Endothelial cell of umbilical vein (primary cell): ENCODE data around the gene GLI3. TPM values are rescaled to one million over a fixed set of nuclear protein-coding genes. Genes with fewer than 3 reads are reported as not detected.

Experiments used
- BruUV-seq: library from RNA; stranded (reverse); fragments of 400-500 nt; replicated peaks from 2 replicates; lab custom pipeline; 2021; lab: Mats Ljungman, UMichigan
- CTCF ChIA-PET: fragments of 300-600, 350-600 bp; sonication (Branson Sonifier 250); formaldehyde crosslinking; loops from one replicate; lab custom pipeline; 2021; ENCODE audit warnings: antibody characterized with exemption, inconsistent platforms; lab: Charles Lee
- POLR2A ChIA-PET: fragments of 300-600, 350-600 bp; sonication (Branson Sonifier 250); formaldehyde crosslinking; loops from one replicate; lab custom pipeline; 2021; ENCODE audit warnings: antibody characterized with exemption, inconsistent platforms; lab: Charles Lee
- DNase-seq: peaks from one replicate; pipeline ENCODE4 v3.0.0-alpha.2; 2011; ENCODE audit warnings: low read depth, low spot score
- FAIRE-seq: peaks from 2 replicates; lab custom pipeline; 2011; peaks lifted over from hg19 to GRCh38; lab: Jason Lieb, UNC
- H2AFZ ChIP-seq: 2 replicates; pipeline ENCODE4 v1.6.0; 2012; ENCODE audit warnings: low read depth, low read length, control low read depth, inconsistent platforms
- H3K27ac ChIP-seq: 2 replicates; pipeline ENCODE4 v1.5.1; 2011; ENCODE audit warnings: low read depth, mild to moderate bottlenecking, control low read depth, low read length, moderate library complexity; ENCODE audit not compliant: insufficient read depth
- H3K27me3 ChIP-seq, 2 experiments: 2 replicates each; pipeline versions ENCODE4 v1.6.0 to v1.6.1; 2011; ENCODE audit warnings: low read length in 2 of 2, mixed read lengths in 1 of 2; ENCODE audit not compliant: control insufficient read depth in 2 of 2, insufficient read depth in 2 of 2
- H3K36me3 ChIP-seq, 2 experiments: 2 replicates in 1 of 2; 3 replicates in 1 of 2; pipeline ENCODE4 v1.5.1; 2011; ENCODE audit warnings: low read length in 2 of 2, mild to moderate bottlenecking in 1 of 2, moderate library complexity in 1 of 2; ENCODE audit not compliant: control insufficient read depth in 2 of 2, insufficient read depth in 2 of 2; ENCODE audit errors: extremely low read depth in 1 of 2
- H3K4me1 ChIP-seq: 3 replicates; pipeline ENCODE4 v1.5.1; 2011; ENCODE audit warnings: mild to moderate bottlenecking, low read length; ENCODE audit not compliant: control insufficient read depth, insufficient read depth; ENCODE audit errors: extremely low read depth
- H3K4me2 ChIP-seq: 2 replicates; pipeline ENCODE4 v1.6.1; 2011; ENCODE audit warnings: low read length, control low read depth, mixed read lengths; ENCODE audit not compliant: insufficient read depth
- H3K4me3 ChIP-seq, 3 experiments: fragments of 200-600 bp in 1 of 3; sonication (generic), shearing (Covaris generic) in 1 of 3; replicated peaks in 1 of 3; 2 replicates each; pipeline ENCODE4 v1.5.1; 2011 to 2016; ENCODE audit warnings: control low read depth in 3 of 3, low read length in 3 of 3, mild to moderate bottlenecking in 2 of 3, inconsistent platforms in 1 of 3, low read depth in 1 of 3, moderate library complexity in 1 of 3; ENCODE audit not compliant: insufficient read depth in 1 of 3
- H3K79me2 ChIP-seq: 2 replicates; pipeline ENCODE4 v1.6.0; 2012; ENCODE audit warnings: low read length, inconsistent platforms; ENCODE audit not compliant: control insufficient read depth, insufficient read depth
- H3K9ac ChIP-seq: replicated peaks from 2 replicates; pipeline ENCODE3; 2011; ENCODE audit warnings: low read length, control low read depth; ENCODE audit not compliant: insufficient read depth; ENCODE audit errors: extremely low read depth
- H3K9me1 ChIP-seq: replicated peaks from 3 replicates; pipeline ENCODE4 v1.6.0; 2011; ENCODE audit warnings: mild to moderate bottlenecking, low read length; ENCODE audit not compliant: control insufficient read depth, insufficient read depth; ENCODE audit errors: extremely low read depth
- H3K9me3 ChIP-seq: replicated peaks from 2 replicates; pipeline ENCODE4 v1.5.1; 2012; ENCODE audit warnings: low read length, inconsistent platforms; ENCODE audit not compliant: control insufficient read depth, insufficient read depth
- H4K20me1 ChIP-seq: replicated peaks from 2 replicates; pipeline ENCODE3; 2011; ENCODE audit warnings: mild to moderate bottlenecking, low read length; ENCODE audit not compliant: control insufficient read depth, insufficient read depth; ENCODE audit errors: extremely low read depth
- EZH2 ChIP-seq: IDR thresholded peaks from 2 replicates; pipeline ENCODE4 v1.6.1; 2012; ENCODE audit warnings: borderline replicate concordance, low read depth, mild to moderate bottlenecking, moderate library complexity, low read length, inconsistent platforms; ENCODE audit not compliant: severe bottlenecking
- FOS ChIP-seq: IDR thresholded peaks from 2 replicates; pipeline ENCODE4 v1.6.1; 2011; ENCODE audit warnings: mild to moderate bottlenecking, low read length, moderate library complexity, borderline replicate concordance; ENCODE audit not compliant: insufficient read depth
- GATA2 ChIP-seq: IDR thresholded peaks from 2 replicates; pipeline ENCODE4 v1.7.0; 2011; ENCODE audit warnings: low read depth, mild to moderate bottlenecking, moderate library complexity, mixed read lengths, low read length; ENCODE audit not compliant: insufficient read length, insufficient read depth
- JUN ChIP-seq: IDR thresholded peaks from 2 replicates; pipeline ENCODE4 v1.6.1; 2011; ENCODE audit warnings: borderline replicate concordance, low read depth; ENCODE audit not compliant: insufficient read length, insufficient read depth
- MYC ChIP-seq: IDR thresholded peaks from one replicate; pipeline ENCODE4 v1.6.1; 2011; ENCODE audit warnings: mild to moderate bottlenecking, low read depth, low read length
- POLR2A ChIP-seq: IDR thresholded peaks from 2 replicates; pipeline ENCODE4 v1.6.1; 2012; ENCODE audit warnings: low read depth, mild to moderate bottlenecking, control low read depth, low read length
- POLR2AphosphoS5 ChIP-seq: IDR thresholded peaks from 2 replicates; pipeline ENCODE4 v1.6.1; 2012; ENCODE audit warnings: low read depth, mild to moderate bottlenecking, control low read depth, low read length, moderate library complexity; ENCODE audit not compliant: insufficient read depth
- dilution Hi-C: fragments of 300-500 bp; cut with MboI; formaldehyde crosslinking; loops from one replicate; pipeline ENCODE4 v1.15.0; 2019; ENCODE audit warnings: low sequenced_read_pairs; ENCODE audit not compliant: extremely low pct_ligation_motif_present
- intact Hi-C: fragments of 100-400 bp; cut with micrococcal nuclease; formaldehyde crosslinking; loops from one replicate; pipeline ENCODE4 v1.10.0; 2022
- polyA plus RNA-seq, 4 experiments: library from polyadenylated mRNA; depleted of rRNA in 3 of 4; stranded (reverse) in 3 of 4; unstranded in 1 of 4; fragments of >200 nt; gene quantifications; 2 replicates each; pipeline versions ENCODE4 v1.2.1 to v1.2.3, GENCODE V29; 2011 to 2012; ENCODE audit warnings: missing spikeins in 1 of 4
- total RNA-seq: library from RNA; stranded (reverse); gene quantifications from 2 replicates; pipeline ENCODE4 v1.2.3, GENCODE V29; 2021
- TF ChIP-seq, protein P1 (sequence below): IDR thresholded peaks from 2 replicates; pipeline ENCODE4 v1.6.1; 2011; ENCODE audit not compliant: insufficient read depth, insufficient read length
- TF ChIP-seq, protein P2 (sequence below), 2 donors: IDR thresholded peaks; 1 replicate in 1 of 2; 2 replicates in 1 of 2; pipeline ENCODE4 v1.5.1; 2011; ENCODE audit warnings: low read length in 2 of 2, mild to moderate bottlenecking in 2 of 2, moderate library complexity in 2 of 2, control low read depth in 1 of 2, inconsistent platforms in 1 of 2, low read depth in 1 of 2; ENCODE audit not compliant: insufficient read depth in 1 of 2; ENCODE audit errors: extremely low read depth in 1 of 2

The GLI3 gene
- total and polyA plus RNA-seq, 2 donors (not counting 3 experiments of a cell fraction or from before 2014, with no cell fraction given) = 6.0 to 24.9 TPM

DNA sequence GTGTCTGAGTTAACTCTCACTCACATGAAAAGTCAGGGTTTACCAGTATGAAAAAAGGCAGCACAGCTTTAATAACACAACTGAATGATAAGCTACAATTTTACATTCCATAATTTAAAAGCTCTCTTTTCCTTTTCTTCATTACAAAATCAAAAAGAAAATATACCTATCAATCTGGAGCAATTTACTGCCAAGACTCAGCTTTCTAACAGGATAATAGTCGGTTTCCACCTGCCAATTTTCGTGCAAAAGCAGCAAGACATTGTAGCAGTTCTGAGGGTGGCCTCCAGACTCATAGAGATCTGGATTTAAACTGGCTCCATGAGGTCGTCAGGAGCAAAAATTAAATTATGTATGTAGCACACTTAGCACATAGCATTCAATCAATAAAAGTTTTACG lies 191.0 kb downstream of the GLI3 start:
- H4K20me1 ChIP-seq = no peaks in the 10 kb centered on the region
- H2AFZ ChIP-seq = no peak overlapping the region
- H3K9me3 ChIP-seq = no peaks in the 10 kb centered on the region
- H3K79me2 ChIP-seq = no peaks in the 10 kb centered on the region
- no peak for DNase-seq
- no peak overlapping the region for H3K9ac ChIP-seq
- H3K4me3 ChIP-seq = no peak overlapping the region
- no peak overlapping the region for H3K4me2 ChIP-seq
- TF ChIP-seq EZH2 = no peak
- TF ChIP-seq POLR2AphosphoS5 = no peak
- no peak for TF ChIP-seq POLR2A
- TF ChIP-seq, protein P1, sequence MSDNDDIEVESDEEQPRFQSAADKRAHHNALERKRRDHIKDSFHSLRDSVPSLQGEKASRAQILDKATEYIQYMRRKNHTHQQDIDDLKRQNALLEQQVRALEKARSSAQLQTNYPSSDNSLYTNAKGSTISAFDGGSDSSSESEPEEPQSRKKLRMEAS = no peak
- no peak for TF ChIP-seq FOS
- no peak for TF ChIP-seq MYC
- no peak for TF ChIP-seq GATA2
- TF ChIP-seq, protein P2, sequence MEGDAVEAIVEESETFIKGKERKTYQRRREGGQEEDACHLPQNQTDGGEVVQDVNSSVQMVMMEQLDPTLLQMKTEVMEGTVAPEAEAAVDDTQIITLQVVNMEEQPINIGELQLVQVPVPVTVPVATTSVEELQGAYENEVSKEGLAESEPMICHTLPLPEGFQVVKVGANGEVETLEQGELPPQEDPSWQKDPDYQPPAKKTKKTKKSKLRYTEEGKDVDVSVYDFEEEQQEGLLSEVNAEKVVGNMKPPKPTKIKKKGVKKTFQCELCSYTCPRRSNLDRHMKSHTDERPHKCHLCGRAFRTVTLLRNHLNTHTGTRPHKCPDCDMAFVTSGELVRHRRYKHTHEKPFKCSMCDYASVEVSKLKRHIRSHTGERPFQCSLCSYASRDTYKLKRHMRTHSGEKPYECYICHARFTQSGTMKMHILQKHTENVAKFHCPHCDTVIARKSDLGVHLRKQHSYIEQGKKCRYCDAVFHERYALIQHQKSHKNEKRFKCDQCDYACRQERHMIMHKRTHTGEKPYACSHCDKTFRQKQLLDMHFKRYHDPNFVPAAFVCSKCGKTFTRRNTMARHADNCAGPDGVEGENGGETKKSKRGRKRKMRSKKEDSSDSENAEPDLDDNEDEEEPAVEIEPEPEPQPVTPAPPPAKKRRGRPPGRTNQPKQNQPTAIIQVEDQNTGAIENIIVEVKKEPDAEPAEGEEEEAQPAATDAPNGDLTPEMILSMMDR (IDR thresholded peaks at IDR 0.05; ENCODE audit: extremely low read depth in 1 of 2, insufficient read depth in 1 of 2, low read depth in 1 of 2, low read length in 2 of 2) = no peak
- no peak for TF ChIP-seq JUN
- intact Hi-C loops (no loop called here), dilution Hi-C loops (no loop called here)
- H3K27ac ChIP-seq = no peak overlapping the region
- FAIRE-seq = no peak
- H3K36me3 ChIP-seq = peaks cover 0 to 5% of the 10 kb centered on the region in 2 experiments
- ChIA-PET POLR2A (no interaction called here), CTCF (interaction anchor here (0.9 to 1.1 kb wide), 2 partner anchors 15 to 103 kb away, joined by 3 read pairs; no protein-coding TSS in a partner anchor)
- H3K4me1 ChIP-seq = no peaks in the 10 kb centered on the region
- no peaks in the 10 kb centered on the region for H3K9me1 ChIP-seq
- no peaks in the 10 kb centered on the region for H3K27me3 ChIP-seq
- no TSS peak for BruUV-seq
